H1 (cell line): ENCODE results near the gene TSPAN17. TPM values are rescaled to one million over a fixed set of nuclear protein-coding genes. Genes with fewer than 3 reads are reported as not detected.

Source experiments
- BACH1 ChIP-seq: IDR thresholded peaks from 2 replicates; pipeline ENCODE4 v1.6.1; 2012; ENCODE audit warnings: low read length, improper control_type of control experiment
- BRCA1 ChIP-seq: IDR thresholded peaks from 2 replicates; pipeline ENCODE4 v1.6.1; 2012; ENCODE audit warnings: low read depth, low read length, improper control_type of control experiment
- CBX5 ChIP-seq: fragments of 300-800, 300-1000 bp; sonication (generic); IDR thresholded peaks from 2 replicates; pipeline ENCODE4 v1.7.1; 2016; ENCODE audit warnings: antibody characterized with exemption, low read length, low read depth
- CHD1 ChIP-seq: IDR thresholded peaks from 2 replicates; pipeline ENCODE4 v1.6.1; 2012; ENCODE audit warnings: low read depth, low read length, improper control_type of control experiment
- CHD7 ChIP-seq: fragments of 300-600 bp; sonication (generic); IDR thresholded peaks from 2 replicates; pipeline ENCODE4 v1.7.1; 2012; ENCODE audit warnings: low read length, moderate library complexity, mild to moderate bottlenecking, inconsistent platforms; ENCODE audit not compliant: insufficient replicate concordance
- GTF2F1 ChIP-seq: IDR thresholded peaks from 2 replicates; pipeline ENCODE4 v1.6.1; 2012; ENCODE audit warnings: low read depth, low read length, improper control_type of control experiment, borderline replicate concordance
- KDM5A ChIP-seq: fragments of 200-600 bp; IDR thresholded peaks from 2 replicates; pipeline ENCODE4 v1.7.1; 2012; ENCODE audit warnings: mild to moderate bottlenecking, low read length, inconsistent platforms, mixed read lengths
- MAFK ChIP-seq: IDR thresholded peaks from 2 replicates; pipeline ENCODE4 v1.6.1; 2012; ENCODE audit warnings: low read depth, mild to moderate bottlenecking, improper control_type of control experiment, low read length
- NANOG ChIP-seq: IDR thresholded peaks from 2 replicates; pipeline ENCODE4 v1.6.1; 2011; ENCODE audit warnings: low read length, low read depth, mild to moderate bottlenecking, inconsistent platforms; ENCODE audit not compliant: insufficient read depth, poor library complexity, severe bottlenecking
- SIX5 ChIP-seq: IDR thresholded peaks from 2 replicates; pipeline ENCODE4 v1.6.1; 2011; ENCODE audit warnings: mild to moderate bottlenecking, low read depth, low read length
- TAF1 ChIP-seq: IDR thresholded peaks from 2 replicates; pipeline ENCODE4 v1.6.1; 2011; ENCODE audit warnings: mild to moderate bottlenecking, low read depth, low read length
- TAF7 ChIP-seq: optimal IDR thresholded peaks from 2 replicates; pipeline ENCODE3; 2011; ENCODE audit warnings: low read depth, mild to moderate bottlenecking, inconsistent platforms, low read length, moderate library complexity, borderline replicate concordance
- TCF12 ChIP-seq: IDR thresholded peaks from 2 replicates; pipeline ENCODE4 v1.6.1; 2011; ENCODE audit warnings: low read depth, mild to moderate bottlenecking, low read length
- polyA plus RNA-seq, 7 experiments: library from polyadenylated mRNA; depleted of rRNA in 3 of 7; stranded (reverse) in 5 of 7; unstranded in 2 of 7; fragments of >200 nt in 5 of 7; fragments of 200-250 nt in 2 of 7; gene quantifications; 1 replicate in 5 of 7; 2 replicates in 1 of 7; 4 replicates in 1 of 7; pipeline versions ENCODE4 v1.2.1 to v1.2.3, GENCODE V29; 2011 to 2013; ENCODE audit warnings: missing spikeins in 2 of 7, mixed read lengths in 2 of 7
- total RNA-seq: library from RNA; stranded (reverse); fragmentation: NEBNext Ultra II Directional; extraction: Animal tissue kit (Norgen Biotek cat#: 25700); gene quantifications from 2 replicates; pipeline ENCODE4 v1.2.1, GENCODE V29; 2021

The TSPAN17 gene
- total and polyA plus RNA-seq, 2 of the 8 experiments (the other 6 are each of a cell fraction or from before 2014, with no cell fraction given) = 41.5 to 53.7 TPM

GRCh38 chr5:176639981-176640380, 7.3 kb upstream of the TSPAN17 start (continued):
- TF ChIP-seq CHD7 = no peak
- no peak for TF ChIP-seq CHD1
- TF ChIP-seq BACH1 = no peak
- TF ChIP-seq GTF2F1 = no peak
- no peak for TF ChIP-seq SIX5
- no peak for TF ChIP-seq NANOG
- TF ChIP-seq MAFK = no peak
- TF ChIP-seq CBX5 = no peak
- TF ChIP-seq KDM5A = no peak
- no peak for TF ChIP-seq TAF7
- no peak for TF ChIP-seq TAF1
- no peak for TF ChIP-seq TCF12
- TF ChIP-seq BRCA1 = no peak
